LNCaP clone FGC (cell line): ENCODE data around the gene PRAC1.

Experiments used
- DNase-seq: peaks from one replicate; pipeline ENCODE4 v3.0.0-alpha.2; 2011; ENCODE audit warnings: low read depth
- H3K4me3 ChIP-seq: 2 replicates; pipeline ENCODE4 v1.5.1; 2011; ENCODE audit warnings: mild to moderate bottlenecking, low read depth, low read length, control low read depth
- CTCF ChIP-seq: IDR thresholded peaks from 2 replicates; pipeline ENCODE4 v1.5.1; 2012; ENCODE audit warnings: mild to moderate bottlenecking; ENCODE audit not compliant: control insufficient read depth, insufficient read depth; ENCODE audit errors: extremely low read depth

The PRAC1 gene

GRCh38 chr17:48751733-48752398, 29.5 kb upstream of the PRAC1 start:
- TF ChIP-seq CTCF: no peak
- H3K4me3 ChIP-seq: no peak overlapping the region

GRCh38 chr17:48751172-48751571, 28.9 kb upstream of the PRAC1 start:
- no peak for DNase-seq
- TF ChIP-seq CTCF: peak; percentile 49
- H3K4me3 ChIP-seq: no peak overlapping the region

More at GRCh38 chr17:48751733-48752398, 29.5 kb upstream of the PRAC1 start:
- no peak for DNase-seq

GRCh38 chr17:48749621-48750553, 27.6 kb upstream of the PRAC1 start:
- H3K4me3 ChIP-seq: peak overlapping the region; percentile 56
- TF ChIP-seq CTCF: no peak
- no peak for DNase-seq

- DNase-seq: no peak
- no peak for TF ChIP-seq CTCF
- H3K4me3 ChIP-seq: peak overlapping the region; percentile 56
Measured at GRCh38 chr17:48748718-48749566, 26.6 kb upstream of the PRAC1 start.

GRCh38 chr17:48747445-48748363, 25.4 kb upstream of the PRAC1 start:
- DNase-seq: no peak
- H3K4me3 ChIP-seq: peak overlapping the region; percentile 56

More at GRCh38 chr17:48747445-48748363, 25.4 kb upstream of the PRAC1 start:
- TF ChIP-seq CTCF: no peak
